Spinal cord (tissue), 10 donors: ENCODE data around the gene GANC. TPM values are rescaled to one million over a fixed set of nuclear protein-coding genes. Genes with fewer than 3 reads are reported as not detected.
A peak's percentile ranks its signal among the peaks of the same experiment; 100 is the strongest.

ENCODE experiments used
- DNase-seq, 6 donors: peaks; one replicate each; pipeline versions ENCODE4 v3.0.0 to v3.0.0-alpha.2; 2013 to 2015; ENCODE audit warnings: low spot score in 6 of 6, low read depth in 4 of 6
- H3K27ac ChIP-seq: one replicate; pipeline ENCODE4 v1.5.1; 2013; ENCODE audit warnings: low read depth, low read length, control low read depth
- H3K27me3 ChIP-seq: one replicate; pipeline ENCODE4 v1.6.1; 2013; ENCODE audit warnings: low read length; ENCODE audit not compliant: control insufficient read depth, insufficient read depth
- H3K36me3 ChIP-seq: one replicate; pipeline ENCODE4 v1.6.1; 2013; ENCODE audit warnings: low read length; ENCODE audit not compliant: control insufficient read depth, insufficient read depth
- H3K4me1 ChIP-seq: one replicate; pipeline ENCODE4 v1.6.1; 2013; ENCODE audit warnings: low read length; ENCODE audit not compliant: control insufficient read depth, insufficient read depth
- H3K4me3 ChIP-seq: one replicate; pipeline ENCODE4 v1.5.1; 2013; ENCODE audit warnings: low read depth, low read length, control low read depth
- H3K9me3 ChIP-seq: one replicate; pipeline ENCODE4 v1.6.1; 2013; ENCODE audit warnings: low read length; ENCODE audit not compliant: control insufficient read depth, insufficient read depth
- WGBS: methylation state at CpG from one replicate; pipeline ENCODE4 v1.1.5; 2013; ENCODE audit warnings: missing lambda C conversion rate; ENCODE audit not compliant: insufficient coverage; 5-methylcytosine and 5-hydroxymethylcytosine counted together
- polyA plus RNA-seq, 2 donors: library from polyadenylated mRNA; unstranded; fragments of 120-200 nt; gene quantifications; one replicate each; pipeline ENCODE4 v1.2.1, GENCODE V29; 2013; ENCODE audit not compliant: insufficient read length in 2 of 2
- total RNA-seq, 2 donors: library from RNA; depleted of rRNA in 1 of 2; stranded (reverse); fragments of 120-200 nt in 1 of 2; fragments of >200 nt in 1 of 2; gene quantifications; one replicate each; pipeline versions ENCODE4 v1.2.3 to v1.2.4, GENCODE V29; 2013 to 2014
- donor health status: healthy.

The GANC gene
- total and polyA plus RNA-seq, 4 donors: 19.7 to 24.8 (median 22.0) TPM

DNA sequence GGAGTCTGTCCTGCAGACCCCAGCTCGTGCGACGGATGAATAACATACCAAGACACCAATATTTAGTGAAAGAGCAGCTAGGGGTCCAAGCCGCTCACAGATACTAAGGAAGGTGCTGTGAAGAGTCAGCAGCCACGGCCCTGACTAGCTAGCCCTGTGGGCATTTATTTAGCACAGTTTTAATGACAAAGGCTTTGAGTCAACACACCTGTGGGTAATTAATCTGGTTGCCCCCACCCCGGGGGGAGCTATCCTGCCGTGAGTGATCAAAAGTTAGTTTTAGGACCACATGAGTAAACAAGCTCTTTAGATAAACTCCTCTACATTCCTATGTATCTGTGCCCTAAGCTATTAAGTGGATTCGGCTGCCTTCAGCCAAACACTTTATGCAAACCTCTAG is 105.0 kb downstream of the GANC start:
- no peak overlapping the region for H3K27ac ChIP-seq
- WGBS: 73% methylated on average over 2 of the region's 8 CpGs

DNA sequence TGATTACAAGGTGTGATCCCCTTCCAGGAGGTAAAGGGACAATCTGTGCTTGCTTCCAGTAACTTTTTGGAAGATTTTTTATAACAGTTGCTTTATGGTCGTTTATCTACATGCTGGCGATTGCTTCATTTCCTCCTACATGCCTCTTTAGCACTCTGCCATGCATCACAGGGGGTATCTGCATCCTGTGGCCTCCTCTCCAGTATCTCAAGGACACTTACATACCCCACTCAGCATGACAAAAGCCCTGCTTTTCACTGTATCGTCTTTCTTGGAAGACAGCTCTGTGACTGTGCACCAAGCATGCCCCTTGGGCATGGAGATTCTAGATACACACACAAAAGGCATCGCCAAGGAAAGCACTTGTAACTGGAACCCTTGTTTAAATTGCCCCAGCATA is 111.6 kb downstream of the GANC start:
- H3K36me3 ChIP-seq: no peaks in the 10 kb centered on the region
- H3K4me1 ChIP-seq: no peaks in the 10 kb centered on the region
- no peaks in the 10 kb centered on the region for H3K9me3 ChIP-seq
- no peaks in the 10 kb centered on the region for H3K27me3 ChIP-seq
- no peak overlapping the region for H3K27ac ChIP-seq
- 55% methylated on average over 3 of the region's 4 CpGs for WGBS
- no peak overlapping the region for H3K4me3 ChIP-seq
- no peak for DNase-seq

More for the DNA sequence above, 105.0 kb downstream of the GANC start:
- Histone ChIP-seq H3K9me3 (no peaks in the 10 kb centered on the region), H3K4me3 (no peak overlapping the region), H3K4me1 (no peaks in the 10 kb centered on the region), H3K27me3 (no peaks in the 10 kb centered on the region), H3K36me3 (no peaks in the 10 kb centered on the region)
- DNase-seq: no peak

DNA sequence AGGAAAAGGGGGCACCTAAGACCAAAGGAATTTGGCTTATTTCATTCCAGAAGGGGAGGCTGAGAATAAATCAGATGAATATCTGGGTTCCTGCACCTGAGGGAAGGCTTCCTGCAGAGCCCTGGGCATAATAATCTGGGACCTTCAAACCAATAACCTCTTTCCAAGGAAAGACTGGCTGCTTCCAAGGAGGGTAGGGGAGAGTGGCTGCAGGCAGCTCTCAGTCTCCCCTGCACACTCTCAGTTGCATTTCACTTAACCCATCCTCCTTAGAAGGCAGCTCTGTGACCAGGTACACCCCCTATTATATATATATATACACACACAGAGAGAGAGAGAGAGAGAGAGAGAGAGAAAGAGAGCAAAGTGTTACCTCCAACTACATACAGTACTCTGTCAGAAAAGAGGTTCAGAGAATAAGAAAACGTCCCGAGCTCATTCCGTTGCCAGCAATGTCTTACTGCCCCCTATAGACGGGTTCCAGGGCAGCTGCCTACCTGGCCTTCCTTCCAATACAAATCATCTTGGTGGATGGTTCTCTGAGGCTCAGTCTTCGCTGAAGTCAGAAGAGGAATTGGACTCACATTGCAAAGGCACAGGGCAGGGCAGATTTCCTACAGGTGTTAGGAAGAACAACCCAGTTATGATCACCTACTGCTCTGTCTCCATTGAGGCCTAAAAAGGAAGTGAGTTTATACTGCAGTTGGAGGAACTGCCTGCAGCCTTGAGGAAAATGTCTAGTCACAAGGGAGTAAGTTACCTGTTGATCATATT is 112.4 kb downstream of the GANC start:
- Histone ChIP-seq H3K36me3 (no peaks in the 10 kb centered on the region), H3K4me3 (no peak overlapping the region), H3K4me1 (no peaks in the 10 kb centered on the region), H3K27ac (no peak overlapping the region), H3K27me3 (no peaks in the 10 kb centered on the region), H3K9me3 (no peaks in the 10 kb centered on the region)
- 11% methylated on average over 5 of the region's 5 CpGs for WGBS
- DNase-seq: peak in 2 of 6 donors; percentile 18 to 54

DNA sequence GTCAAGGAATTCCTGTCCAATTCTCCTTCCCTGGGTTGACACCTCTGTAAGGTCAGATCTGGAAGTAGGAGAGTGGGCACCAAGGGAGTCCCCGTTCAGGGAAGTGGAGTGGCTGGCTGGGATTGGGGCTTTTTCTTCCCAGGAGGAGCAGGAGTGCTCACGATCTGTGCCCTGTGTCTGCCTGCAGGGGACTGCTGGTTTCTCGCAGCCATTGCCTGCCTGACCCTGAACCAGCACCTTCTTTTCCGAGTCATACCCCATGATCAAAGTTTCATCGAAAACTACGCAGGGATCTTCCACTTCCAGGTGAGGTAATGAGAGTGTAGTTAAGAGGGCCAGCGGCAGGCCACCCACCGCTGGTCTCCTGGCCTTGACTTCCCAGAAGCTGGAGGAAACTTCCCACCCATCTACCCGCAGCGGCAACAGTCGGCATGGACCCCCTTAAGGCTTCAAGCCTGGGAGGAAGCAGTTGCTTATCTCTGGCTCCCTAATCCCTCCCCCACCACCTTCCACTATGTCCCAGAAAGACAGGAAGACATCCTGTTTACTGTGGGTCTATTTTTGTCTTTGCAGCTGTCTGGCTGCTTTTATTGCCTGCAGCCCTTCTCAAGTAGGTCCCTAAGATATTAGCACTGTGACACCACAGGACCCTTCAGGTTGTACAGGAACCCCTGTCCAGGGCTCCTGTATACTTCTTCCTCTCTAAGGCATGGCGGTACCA is 113.1 kb downstream of the GANC start:
- Histone ChIP-seq H3K4me1 (no peaks in the 10 kb centered on the region), H3K36me3 (no peaks in the 10 kb centered on the region), H3K27ac (no peak overlapping the region), H3K9me3 (no peaks in the 10 kb centered on the region), H3K4me3 (no peak overlapping the region), H3K27me3 (no peaks in the 10 kb centered on the region)
- 89% methylated on average over 5 of the region's 12 CpGs for WGBS
- no peak for DNase-seq

DNA sequence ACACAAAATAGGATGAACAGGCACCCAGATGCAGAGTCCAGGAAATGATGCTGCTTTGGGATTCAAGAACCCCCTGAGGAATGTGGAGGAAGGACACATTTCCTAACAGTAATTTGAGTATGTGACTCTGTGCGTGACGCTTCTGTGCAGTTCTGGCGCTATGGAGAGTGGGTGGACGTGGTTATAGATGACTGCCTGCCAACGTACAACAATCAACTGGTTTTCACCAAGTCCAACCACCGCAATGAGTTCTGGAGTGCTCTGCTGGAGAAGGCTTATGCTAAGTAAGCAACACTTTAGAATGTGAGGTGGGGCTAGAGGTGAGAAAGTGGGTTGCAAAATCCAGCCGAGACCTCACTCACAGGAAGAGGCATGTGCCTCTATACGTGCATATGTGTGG is 114.6 kb downstream of the GANC start:
- DNase-seq: no peak
- Histone ChIP-seq H3K36me3 (no peaks in the 10 kb centered on the region), H3K27me3 (no peaks in the 10 kb centered on the region), H3K4me3 (no peak overlapping the region), H3K9me3 (no peaks in the 10 kb centered on the region), H3K27ac (no peak overlapping the region), H3K4me1 (no peaks in the 10 kb centered on the region)
- WGBS: 92% methylated on average over 3 of the region's 8 CpGs

DNA sequence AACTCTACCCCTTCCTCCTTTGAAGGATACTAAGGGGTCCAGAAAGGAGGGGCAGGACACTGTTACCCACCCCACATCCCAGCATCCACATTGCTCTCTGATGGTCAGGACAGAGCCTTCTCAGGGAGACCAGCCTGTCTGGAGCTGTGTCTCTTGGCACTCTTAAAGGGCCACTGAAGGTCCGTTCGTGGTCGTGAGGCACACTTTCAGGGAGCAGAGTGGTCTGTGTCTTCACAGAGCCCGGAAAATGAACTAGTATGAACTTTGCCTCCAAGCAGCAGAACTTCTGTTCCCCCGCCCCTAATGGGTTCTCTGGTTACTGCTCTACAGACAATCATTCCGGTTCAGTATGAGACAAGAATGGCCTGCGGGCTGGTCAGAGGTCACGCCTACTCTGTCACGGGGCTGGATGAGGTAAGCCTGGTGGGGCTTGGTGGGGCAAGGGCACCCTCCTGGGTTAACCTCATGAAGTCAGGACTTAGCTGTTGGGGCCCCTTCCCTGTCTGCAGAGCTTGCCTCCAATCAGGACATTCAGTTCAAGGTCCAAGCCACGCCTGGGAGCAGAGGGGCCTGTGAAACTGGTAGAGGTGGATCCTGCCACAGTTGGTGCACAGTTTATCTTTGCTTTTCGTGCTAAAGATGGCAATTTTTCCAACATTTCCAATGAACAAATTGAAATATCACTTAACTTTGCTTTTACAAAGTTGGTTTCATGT is 119.5 kb downstream of the GANC start:
- Histone ChIP-seq H3K27ac (no peak overlapping the region), H3K36me3 (no peaks in the 10 kb centered on the region), H3K4me3 (no peak overlapping the region), H3K4me1 (no peaks in the 10 kb centered on the region), H3K9me3 (no peaks in the 10 kb centered on the region), H3K27me3 (no peaks in the 10 kb centered on the region)
- WGBS: 83% methylated on average over 9 of the region's 11 CpGs
- no peak for DNase-seq

DNA sequence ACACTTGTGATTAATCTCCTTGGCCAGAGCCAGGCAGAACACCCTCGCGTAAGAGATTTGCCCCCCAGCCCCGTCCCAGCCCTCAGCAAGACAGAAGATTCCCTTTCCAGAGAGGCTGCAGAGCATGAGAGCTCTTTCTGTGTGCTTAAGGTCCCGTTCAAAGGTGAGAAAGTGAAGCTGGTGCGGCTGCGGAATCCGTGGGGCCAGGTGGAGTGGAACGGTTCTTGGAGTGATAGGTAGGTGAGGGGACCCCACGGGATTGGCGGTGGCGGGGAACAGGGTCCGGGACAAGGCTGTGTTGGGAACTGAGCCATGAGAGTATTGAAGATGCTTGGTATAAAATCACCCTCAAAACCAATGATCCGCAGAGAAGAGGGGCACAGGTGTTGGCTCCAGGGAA is 121.1 kb downstream of the GANC start:
- Histone ChIP-seq H3K27ac (no peak overlapping the region), H3K9me3 (no peaks in the 10 kb centered on the region), H3K4me3 (no peak overlapping the region), H3K4me1 (no peaks in the 10 kb centered on the region), H3K36me3 (no peaks in the 10 kb centered on the region), H3K27me3 (no peaks in the 10 kb centered on the region)
- DNase-seq: no peak
- WGBS: 89% methylated on average over 10 of the region's 13 CpGs

DNA sequence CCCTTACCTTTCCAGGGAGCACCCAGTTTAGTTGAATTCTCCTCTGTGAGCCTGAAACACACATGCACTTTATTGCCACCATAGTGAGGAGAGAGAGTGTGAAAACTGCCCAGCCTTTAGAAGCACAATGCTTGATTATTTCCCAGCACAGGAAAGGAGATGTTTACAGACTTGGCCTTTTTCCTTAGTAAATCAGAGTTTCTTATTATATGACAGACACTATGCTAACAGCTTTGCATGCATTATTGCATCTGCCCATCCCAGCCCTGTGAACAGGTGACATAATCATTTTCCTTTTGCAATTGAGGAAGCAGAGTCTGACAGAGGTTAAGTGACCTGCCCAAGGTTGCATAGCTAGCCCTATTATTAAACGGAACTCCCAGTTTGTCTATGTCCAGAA is 122.8 kb downstream of the GANC start:
- WGBS: 100% methylated on average over 1 of the region's 1 CpG
- no peak for DNase-seq
- Histone ChIP-seq H3K4me3 (no peak overlapping the region), H3K9me3 (no peaks in the 10 kb centered on the region), H3K4me1 (no peaks in the 10 kb centered on the region), H3K36me3 (no peaks in the 10 kb centered on the region), H3K27me3 (no peaks in the 10 kb centered on the region), H3K27ac (no peak overlapping the region)

DNA sequence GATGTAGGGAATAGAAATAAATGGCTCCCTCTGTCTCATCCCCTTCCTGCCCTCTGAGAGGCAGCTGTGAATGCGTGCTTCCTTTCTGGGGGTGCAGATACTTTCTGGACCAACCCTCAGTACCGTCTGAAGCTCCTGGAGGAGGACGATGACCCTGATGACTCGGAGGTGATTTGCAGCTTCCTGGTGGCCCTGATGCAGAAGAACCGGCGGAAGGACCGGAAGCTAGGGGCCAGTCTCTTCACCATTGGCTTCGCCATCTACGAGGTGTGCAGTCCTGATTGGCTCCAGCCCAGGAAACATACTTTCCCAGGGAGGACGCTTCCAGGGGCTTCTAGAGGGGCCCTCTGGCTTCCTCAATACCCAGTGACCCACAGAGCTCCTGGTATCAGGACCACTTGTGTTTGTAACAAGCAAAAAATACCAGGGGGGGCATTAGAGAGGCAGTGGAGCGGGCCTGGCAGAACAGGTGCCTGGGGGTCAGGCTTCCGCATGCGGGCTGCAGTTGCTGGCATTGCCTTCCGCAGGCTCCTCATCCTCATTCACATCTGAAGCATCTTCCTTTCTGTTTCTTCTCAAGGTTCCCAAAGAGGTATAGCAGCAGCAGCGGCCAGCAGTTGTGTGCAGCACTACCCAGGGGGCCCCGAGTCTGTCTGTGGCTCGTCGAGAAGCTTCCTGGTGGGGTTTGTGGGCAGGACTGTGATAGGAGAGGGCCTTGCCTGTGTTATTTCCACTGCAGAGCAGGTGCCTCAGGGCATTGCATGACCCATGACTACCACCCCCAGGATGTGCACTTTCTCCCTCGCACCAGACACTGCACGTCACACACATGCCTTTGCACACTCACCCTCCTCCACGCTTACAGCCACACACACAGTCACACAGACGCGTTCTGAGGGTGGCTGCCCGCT is 128.8 kb downstream of the GANC start:
- Histone ChIP-seq H3K27ac (no peak overlapping the region), H3K4me1 (no peaks in the 10 kb centered on the region), H3K36me3 (peaks cover 11% of the 10 kb centered on the region), H3K4me3 (no peak overlapping the region), H3K27me3 (no peaks in the 10 kb centered on the region), H3K9me3 (no peaks in the 10 kb centered on the region)
- 85% methylated on average over 18 of the region's 24 CpGs for whole genome bisulfite sequencing
- DNase-seq: no peak
